GM18517 (cell line): ENCODE measurements around the gene ZNF467.

ENCODE experiments used
- ATAC-seq: cut with Tn5 transposase; IDR thresholded peaks from one replicate; pipeline ENCODE4 v1.9.1; 2021; ENCODE audit warnings: mild to moderate bottlenecking, moderate library complexity; ENCODE audit not compliant: unreplicated experiment

ZNF467 gene

GRCh38 chr7:149716007-149716931, 57.1 kb downstream of the ZNF467 start:
- ATAC-seq, result no peak

GRCh38 chr7:149715476-149715875, 57.9 kb downstream of the ZNF467 start:
- ATAC-seq, result no peak

- peak; percentile 18 for ATAC-seq
These were observed 58.4 kb downstream of the ZNF467 start for GRCh38 chr7:149714910-149715471.
